Activated gamma-delta T cell treated with anti-CD3 and anti-CD28 coated beads, Interleukin-2, amount 50 U/mL, for 16 hours (primary cell): ENCODE results near the gene CARS2.
"Not testable (repeated sequence)": the region's sequence is repeated elsewhere in the genome, so short reads cannot be mapped to it uniquely, and the experiment has no call there.

Source experiments
- DNase-seq: peaks from one replicate; pipeline ENCODE4 v3.0.0-alpha.2; 2020; ENCODE audit warnings: low read depth

CARS2 gene

GRCh38 chr13:110637275-110637674 is 68.6 kb downstream of the CARS2 start:
- no peak for DNase-seq

- no peak for DNase-seq
These were observed 69.2 kb downstream of the CARS2 start for GRCh38 chr13:110636701-110637201.

GRCh38 chr13:110636053-110636475 is 69.9 kb downstream of the CARS2 start:
- DNase-seq = no peak

- DNase-seq = no peak
These were observed 70.4 kb downstream of the CARS2 start for GRCh38 chr13:110635405-110636002.

GRCh38 chr13:110634558-110634957 is 71.4 kb downstream of the CARS2 start:
- no peak for DNase-seq

GRCh38 chr13:110633776-110634175 is 72.1 kb downstream of the CARS2 start:
- DNase-seq = no peak

GRCh38 chr13:110632255-110632654 is 73.7 kb downstream of the CARS2 start:
- not testable (repeated sequence) for DNase-seq

GRCh38 chr13:110630566-110631119 is 75.3 kb downstream of the CARS2 start:
- no peak for DNase-seq

- no peak for DNase-seq
These were observed 76.2 kb downstream of the CARS2 start for GRCh38 chr13:110629735-110630134.

- no peak for DNase-seq
These were observed 76.8 kb downstream of the CARS2 start for GRCh38 chr13:110628952-110629701.

- no peak for DNase-seq
These were observed 77.5 kb downstream of the CARS2 start for GRCh38 chr13:110628477-110628793.

GRCh38 chr13:110627761-110628476 is 78.0 kb downstream of the CARS2 start:
- no peak for DNase-seq

- no peak for DNase-seq
These were observed 78.6 kb downstream of the CARS2 start for GRCh38 chr13:110627351-110627750.

- DNase-seq = no peak
These were observed 79.4 kb downstream of the CARS2 start for GRCh38 chr13:110626521-110626920.

GRCh38 chr13:110625771-110626321 is 80.1 kb downstream of the CARS2 start:
- no peak for DNase-seq

- DNase-seq = no peak
These were observed 80.9 kb downstream of the CARS2 start for GRCh38 chr13:110624766-110625756.

- no peak for DNase-seq
These were observed 85.3 kb downstream of the CARS2 start for GRCh38 chr13:110620596-110620995.

- no peak for DNase-seq
These were observed 87.1 kb downstream of the CARS2 start for GRCh38 chr13:110618780-110619179.

GRCh38 chr13:110618167-110618566 is 87.7 kb downstream of the CARS2 start:
- DNase-seq = no peak

- no peak for DNase-seq
These were observed 88.4 kb downstream of the CARS2 start for GRCh38 chr13:110617321-110618072.
